AG20443 (cell line): ENCODE results near the gene EIF1AX.
"Not testable (repeated sequence)": the region's sequence is repeated elsewhere in the genome, so short reads cannot be mapped to it uniquely, and the experiment has no call there.

Experiments used
- DNase-seq: peaks from one replicate; pipeline ENCODE4 v3.0.0; 2012; ENCODE audit warnings: low spot score, mixed read lengths

EIF1AX gene

DNA sequence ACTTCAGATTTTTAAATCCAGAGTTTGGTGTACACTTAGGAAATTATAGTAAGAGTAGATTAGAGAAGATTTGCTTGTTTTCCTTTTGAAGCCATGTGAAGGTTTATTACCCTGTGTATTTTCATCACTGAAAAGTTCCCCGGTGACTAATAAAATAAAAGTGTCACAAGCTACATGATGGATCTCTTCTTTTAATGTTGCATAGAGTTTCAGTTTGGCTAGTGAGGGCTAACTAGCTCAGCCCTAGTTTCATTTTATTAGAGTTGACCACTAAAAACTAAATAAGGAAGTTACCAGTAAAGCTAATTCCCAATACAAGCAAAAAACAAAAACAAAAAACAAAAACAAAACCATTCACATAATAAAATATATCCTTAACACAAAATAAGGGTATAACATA is 14.8 kb downstream of the EIF1AX start:
- DNase-seq, result not testable (repeated sequence)

- DNase-seq, result no peak
Measured at GRCh38 chrX:20124964-20125363, 16.7 kb downstream of the EIF1AX start.

DNA sequence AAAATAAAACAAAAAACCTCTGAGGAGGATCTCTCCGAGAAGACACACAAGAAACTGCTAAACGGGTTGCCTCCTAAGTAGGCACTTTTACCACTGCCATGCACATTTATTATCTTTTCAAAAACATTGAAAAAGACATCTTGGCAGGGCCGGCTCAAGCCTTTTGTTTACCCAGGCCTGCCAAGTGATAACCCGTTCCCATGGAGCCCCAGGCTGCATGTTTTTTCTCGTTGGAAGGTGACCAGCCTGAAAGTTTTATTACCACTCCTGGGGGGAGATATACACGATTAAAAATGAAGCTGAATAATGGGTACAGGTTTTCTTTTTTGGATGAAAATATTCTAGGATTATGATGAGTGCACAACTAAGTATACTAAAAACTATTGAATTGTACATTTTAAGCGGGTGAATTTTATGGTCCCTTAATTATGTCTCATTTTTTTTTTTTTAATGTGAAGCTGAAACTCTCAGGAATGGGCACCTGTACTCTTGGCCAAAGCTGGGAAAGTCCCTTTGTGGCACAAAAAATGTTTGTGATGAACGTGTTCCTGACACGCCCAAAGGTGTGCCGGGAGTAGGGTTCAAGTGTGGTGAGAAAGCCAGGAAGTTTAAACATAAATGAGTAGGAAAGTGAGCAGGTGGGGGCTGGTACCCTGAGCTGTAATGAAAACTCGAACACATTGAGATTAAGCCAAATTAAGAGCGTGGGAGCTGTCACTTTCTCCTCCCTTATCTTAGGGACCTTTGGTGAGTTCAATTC is 23.4 kb downstream of the EIF1AX start:
- no peak for DNase-seq

- peak; percentile 20 for DNase-seq
Measured at GRCh38 chrX:20116577-20117240, 24.9 kb downstream of the EIF1AX start, which contains the start of gene MAP7D2. Gene MAP7D2 (minus strand): TSS chrX:20116907. CDS start chrX:20116879, 28 bp downstream.

GRCh38 chrX:20116087-20116576 is 25.5 kb downstream of the EIF1AX start:
- peak; percentile 14 for DNase-seq

DNA sequence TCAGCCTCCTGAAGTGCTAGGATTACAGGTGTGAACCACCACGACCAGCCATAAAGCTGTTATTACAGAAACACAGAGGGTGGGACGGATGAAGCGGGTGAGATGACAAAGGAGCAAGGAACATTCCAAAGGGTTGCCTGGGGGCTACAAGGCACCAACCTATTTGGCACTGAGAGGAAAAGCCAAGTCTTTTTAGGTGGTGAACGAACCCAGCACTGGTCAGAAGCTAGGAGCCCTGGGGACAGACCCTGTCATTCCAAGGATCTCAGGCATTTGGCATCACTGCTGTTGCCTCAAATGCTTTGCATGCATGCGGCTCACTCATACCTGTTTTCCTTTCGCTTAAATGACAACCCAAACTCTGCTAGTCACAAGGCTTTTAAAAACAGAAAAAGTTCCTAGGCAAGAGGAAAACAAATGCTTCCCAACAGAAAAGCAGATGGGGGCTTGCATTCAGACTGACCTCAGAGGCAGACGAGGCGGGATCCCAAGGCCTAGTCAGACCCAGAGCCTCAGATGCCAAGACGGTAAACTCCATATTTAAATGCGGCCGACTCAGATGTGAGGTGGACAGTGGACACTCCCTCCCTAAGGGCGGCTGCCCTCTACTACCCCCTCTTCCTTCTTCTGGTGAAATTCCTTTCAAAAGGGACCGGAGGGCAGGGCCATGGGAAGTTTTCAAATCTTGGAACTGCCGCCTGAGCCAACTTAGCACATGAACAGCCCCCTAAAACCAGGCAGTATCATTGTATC is 29.4 kb downstream of the EIF1AX start:
- DNase-seq, result no peak

DNA sequence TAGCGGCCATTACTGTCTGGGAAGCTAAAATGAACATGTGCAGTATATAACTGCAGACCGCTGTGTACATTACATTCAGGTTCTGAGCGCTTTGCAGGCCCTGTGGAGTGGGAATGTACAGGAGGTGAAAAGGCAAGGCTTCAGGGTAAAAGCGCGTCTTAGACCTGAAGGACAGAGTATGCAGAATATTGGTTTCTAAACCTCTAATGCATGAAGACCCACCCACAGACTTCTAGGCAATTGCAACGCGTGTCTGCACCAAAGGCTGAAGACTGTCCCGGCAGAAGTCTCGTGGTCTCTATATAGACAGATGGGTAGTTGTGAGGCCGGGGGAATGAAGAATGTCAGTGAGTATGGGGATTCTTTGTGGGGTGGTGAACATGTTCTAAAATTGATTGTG is 30.4 kb downstream of the EIF1AX start:
- DNase-seq, result no peak

- no peak for DNase-seq
Measured at GRCh38 chrX:20101934-20102581, 39.6 kb downstream of the EIF1AX start.

GRCh38 chrX:20091499-20091898 is 50.1 kb downstream of the EIF1AX start:
- DNase-seq, result no peak

DNA sequence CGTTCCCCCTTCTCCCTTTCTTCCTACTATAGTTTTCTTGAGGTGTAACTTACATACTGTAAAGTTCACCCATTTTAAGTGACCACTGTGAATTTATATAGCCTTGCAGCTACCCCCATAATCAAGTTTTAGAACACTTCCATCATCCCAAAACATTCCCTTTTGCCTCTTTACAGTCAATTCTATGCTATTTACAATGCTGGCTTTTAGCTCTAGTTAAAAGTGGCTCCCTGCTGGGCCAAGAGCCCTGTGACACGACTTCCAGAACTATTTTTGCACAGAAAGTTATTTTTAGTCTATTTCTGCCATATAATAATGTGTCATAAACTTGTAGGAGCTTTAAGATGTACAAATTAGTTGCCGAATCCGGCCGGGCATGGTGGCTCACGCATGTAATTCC is 51.8 kb downstream of the EIF1AX start:
- no peak for DNase-seq

GRCh38 chrX:20080277-20080676 is 61.4 kb downstream of the EIF1AX start:
- DNase-seq, result no peak
